Measurements from ENCODE around the gene BRDT. TPM values are rescaled to one million over a fixed set of nuclear protein-coding genes. Genes with fewer than 3 reads are reported as not detected.

Gene BRDT
- total RNA-seq = not detected

- intact Hi-C loops (cut with DNase I) = no loop called here
- ATAC-seq (no peak), DNase-seq (ENCODE audit: low spot score) (no peak)
Measured at GRCh38 chr1:91949356-91949699, at the start of gene BRDT. TSS of gene BRDT (plus strand) at chr1:91949401. CDS start at chr1:91962755, 13,354 bp downstream.

DNA sequence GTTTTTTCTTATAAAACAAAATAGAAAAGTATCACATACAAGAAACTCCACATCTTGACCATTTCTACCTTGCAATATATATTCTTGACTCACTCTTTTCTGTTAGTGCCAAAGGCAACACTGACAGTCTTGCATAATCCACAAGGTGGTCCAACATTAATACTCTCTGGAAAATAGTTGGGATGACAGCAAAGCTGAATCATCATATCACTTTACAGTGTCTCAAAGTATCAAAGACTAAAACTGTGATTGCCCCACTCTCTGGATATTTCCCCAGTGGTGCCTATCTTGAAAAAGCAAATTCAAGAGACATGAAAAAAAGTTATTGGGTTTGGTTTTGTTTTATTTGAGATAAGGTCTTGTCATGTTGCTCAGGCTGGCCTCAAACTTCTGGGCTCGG lies 48.6 kb upstream of the BRDT start:
- intact Hi-C loops (cut with DNase I) = no loop called here
- ATAC-seq (peak; percentile 87), DNase-seq (ENCODE audit: low spot score) (no peak)

GRCh38 chr1:91901231-91901630 lies 48.0 kb upstream of the BRDT start:
- ATAC-seq = no peak
- intact Hi-C loops (cut with DNase I) = no loop called here
- no peak for DNase-seq (ENCODE audit: low spot score)

DNA sequence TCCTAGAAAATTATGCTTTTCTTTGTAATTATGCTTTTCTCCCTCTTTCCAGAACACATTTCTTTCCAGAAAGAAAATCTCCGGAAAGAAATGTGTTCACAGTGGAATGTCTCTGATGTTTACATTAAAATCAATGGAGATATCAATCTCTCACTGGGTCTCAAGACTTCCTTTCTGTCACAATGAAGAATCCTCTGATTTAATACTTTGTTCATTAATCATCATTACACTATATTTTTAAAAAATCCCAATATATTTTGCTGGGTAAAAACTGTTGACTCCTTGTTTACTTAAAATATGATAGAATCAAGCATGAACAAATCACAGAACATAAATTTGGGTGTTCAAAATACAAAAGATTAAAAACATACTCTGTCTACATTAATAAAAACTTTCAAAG lies 36.9 kb upstream of the BRDT start:
- no peak for DNase-seq (ENCODE audit: low spot score)
- intact Hi-C loops (cut with DNase I) = no loop called here
- ATAC-seq = no peak

GRCh38 chr1:91913018-91913417 lies 36.2 kb upstream of the BRDT start:
- no peak for ATAC-seq
- intact Hi-C loops (cut with DNase I) = no loop called here
- DNase-seq (ENCODE audit: low spot score) = no peak

- intact Hi-C loops (cut with DNase I) = no loop called here
- DNase-seq (ENCODE audit: low spot score) (no peak), ATAC-seq (no peak)
Measured at GRCh38 chr1:91916046-91916445, 33.2 kb upstream of the BRDT start.

- ATAC-seq = no peak
- no peak for DNase-seq (ENCODE audit: low spot score)
- intact Hi-C loops (cut with DNase I) = no loop called here
Measured at GRCh38 chr1:91916811-91917460, 32.3 kb upstream of the BRDT start.

- DNase-seq (ENCODE audit: low spot score) (no peak), ATAC-seq (no peak)
- intact Hi-C loops (cut with DNase I) = no loop called here
Measured at GRCh38 chr1:91919962-91920361, 29.2 kb upstream of the BRDT start.

DNA sequence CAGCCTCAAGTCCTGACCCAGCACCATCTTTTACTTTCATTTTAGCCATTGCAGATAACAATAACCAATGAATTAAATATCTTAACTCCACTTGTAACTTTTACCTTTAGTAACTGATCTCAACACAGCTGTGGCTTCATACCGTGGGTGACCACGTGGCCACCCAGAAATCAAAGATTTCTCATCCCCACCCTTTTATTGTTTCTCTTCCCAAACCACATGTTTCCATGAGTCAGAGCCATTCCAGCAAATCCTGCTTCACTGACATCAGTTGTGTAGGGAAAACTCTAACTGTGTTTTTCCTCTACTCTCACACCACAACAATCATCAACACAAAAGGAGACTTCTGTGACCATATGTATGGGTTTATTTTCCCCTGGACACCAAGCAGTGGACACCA lies 25.1 kb upstream of the BRDT start:
- DNase-seq (ENCODE audit: low spot score) = no peak
- peak; percentile 41 for ATAC-seq
- intact Hi-C loops (cut with DNase I) = no loop called here

GRCh38 chr1:91925644-91926435 lies 23.4 kb upstream of the BRDT start:
- intact Hi-C loops (cut with DNase I) = loop anchor here (5.0 kb wide), 1 partner anchor 419 kb away; no protein-coding TSS in a partner anchor
- ATAC-seq = no peak
- no peak for DNase-seq (ENCODE audit: low spot score)

DNA sequence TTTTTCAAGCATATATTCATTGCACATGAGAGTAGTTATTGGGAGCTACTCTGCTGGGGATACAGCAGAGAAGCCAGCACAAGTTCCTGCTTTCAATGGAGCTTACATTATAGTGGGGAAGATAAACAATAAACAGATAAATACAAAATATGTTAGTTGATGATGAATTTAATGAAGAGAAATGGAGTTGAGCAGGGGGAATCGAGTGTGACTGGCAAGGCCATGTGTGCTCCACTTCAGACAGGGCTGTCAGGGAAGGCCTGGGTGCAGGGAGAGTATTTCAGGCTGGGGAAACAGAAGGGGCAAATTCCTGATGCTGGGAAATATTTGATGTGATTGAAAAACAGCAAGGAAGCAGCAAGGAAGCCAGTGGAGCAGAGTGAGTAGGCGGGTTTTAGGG lies 21.2 kb upstream of the BRDT start:
- intact Hi-C loops (cut with DNase I) = loop anchor here (5.0 kb wide), 1 partner anchor 421 kb away; no protein-coding TSS in a partner anchor
- DNase-seq (ENCODE audit: low spot score) (no peak), ATAC-seq (no peak)

DNA sequence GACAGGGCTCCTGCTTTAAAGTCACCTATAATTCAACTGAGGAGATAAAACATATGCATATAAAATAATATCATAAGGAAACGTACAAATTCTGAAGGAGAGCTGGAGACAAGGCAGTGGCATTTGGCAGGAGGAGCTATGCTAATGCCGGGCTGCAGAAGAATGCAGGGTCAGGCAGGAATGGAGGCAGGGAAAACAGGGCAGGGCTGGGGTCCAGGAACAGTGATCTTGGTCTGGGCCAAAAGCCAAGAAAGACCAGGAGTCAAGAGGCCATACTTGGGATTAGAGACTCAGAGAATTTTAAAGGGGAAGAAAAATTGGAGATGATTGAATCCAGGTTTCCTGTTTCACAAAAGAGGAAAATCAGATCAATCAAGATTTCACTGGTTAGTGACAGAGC lies 20.0 kb upstream of the BRDT start:
- DNase-seq (ENCODE audit: low spot score) (no peak), ATAC-seq (peak; percentile 63)
- intact Hi-C loops (cut with DNase I) = loop anchor here (5.0 kb wide), 1 partner anchor 422 kb away; no protein-coding TSS in a partner anchor

GRCh38 chr1:91937613-91938012 lies 11.6 kb upstream of the BRDT start:
- intact Hi-C loops (cut with DNase I) = no loop called here
- DNase-seq (ENCODE audit: low spot score) = no peak
- no peak for ATAC-seq

GRCh38 chr1:91940496-91940895 lies 8.7 kb upstream of the BRDT start:
- DNase-seq (ENCODE audit: low spot score) (no peak), ATAC-seq (no peak)
- intact Hi-C loops (cut with DNase I) = no loop called here

DNA sequence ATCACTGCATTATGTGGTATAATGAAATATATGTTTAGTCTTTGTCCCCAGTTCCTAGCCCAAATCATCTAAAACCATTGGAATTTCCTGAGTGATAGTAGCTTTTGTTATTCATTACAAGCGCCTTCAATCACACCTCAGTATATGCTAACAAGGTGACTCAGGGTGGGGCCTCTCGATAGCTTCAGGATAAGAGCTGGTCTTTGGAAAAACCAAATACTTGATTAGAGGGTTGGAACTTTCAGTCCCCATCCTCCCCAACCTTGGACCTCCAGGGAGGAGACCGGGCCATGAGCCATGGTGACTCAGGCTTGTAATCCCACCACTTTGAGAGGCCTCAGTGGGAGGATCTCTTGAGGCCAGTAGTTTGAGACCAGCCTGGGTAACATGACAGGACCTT lies 5.1 kb upstream of the BRDT start:
- DNase-seq (ENCODE audit: low spot score) = no peak
- intact Hi-C loops (cut with DNase I) = no loop called here

DNA sequence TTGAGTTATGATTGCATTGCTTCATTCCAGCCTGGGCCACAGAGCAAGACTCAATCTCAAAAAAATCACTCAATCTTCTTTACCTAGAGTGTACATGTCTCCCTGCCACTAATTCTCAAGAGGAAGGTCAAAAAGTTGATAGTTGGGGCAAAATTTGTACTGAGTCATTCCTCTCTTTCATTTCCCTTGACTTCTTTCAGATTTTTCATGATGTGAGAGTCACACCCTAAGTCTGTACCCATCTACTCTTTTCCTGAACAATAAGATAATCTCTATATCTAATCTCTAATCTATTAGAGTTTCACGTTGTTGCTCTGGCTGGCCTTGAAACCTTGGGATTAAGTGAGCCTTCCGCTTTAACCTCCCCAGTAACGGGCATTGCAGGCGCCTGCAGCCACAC lies 1.1 kb upstream of the BRDT start:
- DNase-seq (ENCODE audit: low spot score) (no peak), ATAC-seq (no peak)
- intact Hi-C loops (cut with DNase I) = no loop called here

More for the DNA sequence above, 5.1 kb upstream of the BRDT start:
- no peak for ATAC-seq

DNA sequence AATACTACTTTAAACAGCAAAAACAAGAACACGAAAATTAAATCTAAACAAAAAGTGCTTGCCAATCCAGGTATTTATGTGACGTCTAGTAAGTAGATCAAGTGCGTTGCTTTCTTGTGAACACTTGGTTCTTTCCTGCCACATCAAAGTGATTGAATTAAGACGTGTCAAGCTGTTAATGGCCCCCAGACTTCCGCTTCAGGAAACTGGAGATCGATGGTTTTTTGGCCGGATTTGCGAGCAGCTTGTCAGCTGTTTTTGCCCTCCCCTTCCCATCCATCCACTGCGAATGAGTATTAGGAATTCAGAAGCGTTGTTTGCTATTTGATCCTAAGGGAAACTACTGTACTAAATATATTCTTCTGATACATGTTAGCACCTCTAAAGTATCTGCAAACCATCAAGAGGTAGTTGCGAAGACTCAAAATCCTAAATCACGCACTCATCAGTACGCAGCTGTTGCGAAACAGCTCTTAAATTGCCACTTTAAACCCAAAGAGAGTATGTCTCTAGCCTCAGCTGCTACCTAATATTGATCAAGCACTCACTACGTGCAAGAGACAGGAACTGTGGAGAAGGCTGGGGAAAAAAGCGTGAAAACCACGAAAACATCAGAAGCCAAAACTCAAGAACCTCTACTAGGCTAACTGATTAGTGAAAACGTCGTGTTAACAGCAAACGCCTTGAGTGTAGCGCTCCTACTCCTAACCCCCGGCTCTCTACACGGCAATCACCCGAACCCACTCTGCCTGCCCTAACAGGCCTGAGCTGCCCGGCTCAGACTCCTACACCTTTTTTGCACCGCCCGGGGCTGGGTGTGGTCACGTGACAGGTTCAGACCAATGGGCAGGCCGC lies 473 bp upstream of the BRDT start:
- intact Hi-C loops (cut with DNase I) = no loop called here
- ATAC-seq = no peak
- DNase-seq (ENCODE audit: low spot score) = no peak

DNA sequence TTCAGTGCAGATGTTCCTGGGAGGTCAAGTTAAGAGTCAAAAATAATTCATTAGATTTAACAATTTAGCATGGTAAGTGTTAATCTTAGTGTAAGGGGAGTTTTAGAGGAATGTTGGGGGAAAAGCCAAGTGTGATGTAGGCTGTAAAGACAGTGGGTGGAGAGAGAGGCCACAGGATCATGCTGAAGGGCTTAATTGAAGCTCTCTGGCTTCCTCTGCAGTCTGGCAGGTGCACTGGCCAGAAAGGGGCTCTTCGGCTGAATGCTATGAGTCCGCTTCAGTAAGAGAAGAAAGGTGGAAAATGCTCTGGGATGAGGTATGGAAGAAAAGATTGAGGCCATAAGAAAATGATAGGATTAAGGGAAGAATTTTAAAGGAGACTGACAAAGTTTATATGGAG lies 3.0 kb downstream of the BRDT start:
- no peak for ATAC-seq
- no peak for DNase-seq (ENCODE audit: low spot score)
- intact Hi-C loops (cut with DNase I) = no loop called here

- DNase-seq (ENCODE audit: low spot score) = no peak
- intact Hi-C loops (cut with DNase I) = no loop called here
- ATAC-seq = no peak
Measured at GRCh38 chr1:91958926-91959325, 9.7 kb downstream of the BRDT start.

DNA sequence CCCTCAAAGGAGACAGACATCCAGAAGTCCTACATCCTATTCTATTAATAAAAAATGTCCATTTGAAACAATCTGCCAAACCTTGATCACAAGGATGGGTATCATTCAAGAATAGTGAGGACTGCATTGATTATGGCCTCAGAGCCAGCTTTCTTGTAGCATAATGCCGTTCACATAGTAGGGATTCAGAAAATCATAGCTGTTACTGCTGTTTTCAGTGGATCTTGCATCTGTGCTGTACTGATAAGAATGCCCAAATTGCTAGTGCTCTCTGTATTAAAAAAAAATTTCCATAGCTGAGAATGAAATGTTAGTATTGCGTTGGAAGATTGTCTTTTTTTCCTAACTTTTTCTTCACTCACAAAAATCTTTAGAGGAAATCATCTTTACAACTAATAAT lies 19.1 kb downstream of the BRDT start:
- intact Hi-C loops (cut with DNase I) = no loop called here
- no peak for ATAC-seq
- no peak for DNase-seq (ENCODE audit: low spot score)
